HepG2 (cell line): Measurements from ENCODE around the gene SRP14. TPM values are rescaled to one million over a fixed set of nuclear protein-coding genes. Genes with fewer than 3 reads are reported as not detected.

Source experiments
- ASH2L ChIP-seq: fragments of 300-600, 200-600 bp; sonication (generic); IDR thresholded peaks from 2 replicates; pipeline ENCODE4 v1.7.0; 2017; ENCODE audit warnings: low read depth, mild to moderate bottlenecking, moderate library complexity, mixed read lengths, low read length; ENCODE audit not compliant: insufficient read length
- BRCA1 ChIP-seq: sonication (generic); formaldehyde crosslinking; IDR thresholded peaks from 2 replicates; pipeline ENCODE4 v1.4.0; 2020; ENCODE audit warnings: missing genetic modification reagents
- CEBPB ChIP-seq: IDR thresholded peaks from 2 replicates; pipeline ENCODE4 v1.6.1; 2011; ENCODE audit warnings: low read depth, low read length, improper control_type of control experiment, borderline replicate concordance
- CHCHD3 ChIP-seq: sonication (generic); formaldehyde crosslinking; IDR thresholded peaks from 2 replicates; pipeline ENCODE4 v1.8.0; 2022; ENCODE audit warnings: mild to moderate bottlenecking, missing genetic modification reagents, moderate library complexity
- ELF4 ChIP-seq: sonication (generic); formaldehyde crosslinking; IDR thresholded peaks from 2 replicates; pipeline ENCODE4 v1.5.0; 2020; ENCODE audit warnings: missing genetic modification reagents, mild to moderate bottlenecking, moderate library complexity, borderline replicate concordance
- NRL ChIP-seq: sonication (generic); formaldehyde crosslinking; IDR thresholded peaks from 2 replicates; pipeline ENCODE4 v1.5.0; 2020; ENCODE audit warnings: missing genetic modification reagents, mild to moderate bottlenecking, moderate library complexity, borderline replicate concordance
- PHF21A ChIP-seq: sonication (generic); formaldehyde crosslinking; IDR thresholded peaks from 2 replicates; pipeline ENCODE4 v1.5.0; 2020; ENCODE audit warnings: mild to moderate bottlenecking, missing genetic modification reagents
- SCMH1 ChIP-seq: sonication (generic); formaldehyde crosslinking; IDR thresholded peaks from 2 replicates; pipeline ENCODE4 v1.9.0; 2021; ENCODE audit warnings: missing genetic modification reagents, mild to moderate bottlenecking, borderline replicate concordance
- SETDB1 ChIP-seq: sonication (generic); formaldehyde crosslinking; IDR thresholded peaks from 2 replicates; pipeline ENCODE4 v1.5.1; 2020; ENCODE audit warnings: missing genetic modification reagents, mild to moderate bottlenecking, borderline replicate concordance
- SOX5 ChIP-seq: IDR thresholded peaks from 2 replicates; pipeline ENCODE4 v1.6.1; 2016; ENCODE audit warnings: borderline replicate concordance
- SSRP1 ChIP-seq: IDR thresholded peaks from 2 replicates; pipeline ENCODE4 v1.6.1; 2016; ENCODE audit warnings: control low read depth
- ZHX2 ChIP-seq, 2 experiments: sonication (generic) in 1 of 2; formaldehyde crosslinking in 1 of 2; IDR thresholded peaks; 2 replicates each; pipeline versions ENCODE4 v1.6.1 to v1.9.0; 2014 to 2022; ENCODE audit warnings: antibody characterized with exemption in 1 of 2, borderline replicate concordance in 1 of 2, inconsistent platforms in 1 of 2, low read depth in 1 of 2, missing genetic modification reagents in 1 of 2
- ZNF138 ChIP-seq: sonication (generic); formaldehyde crosslinking; IDR thresholded peaks from 2 replicates; pipeline ENCODE4 v1.5.0; 2020; ENCODE audit warnings: mild to moderate bottlenecking, low read depth, missing genetic modification reagents
- ZNF333 ChIP-seq: sonication (generic); formaldehyde crosslinking; IDR thresholded peaks from 2 replicates; pipeline ENCODE4 v1.4.0; 2020; ENCODE audit warnings: mild to moderate bottlenecking, missing genetic modification reagents, borderline replicate concordance
- ZNF350 ChIP-seq: sonication (generic); formaldehyde crosslinking; IDR thresholded peaks from 2 replicates; pipeline ENCODE4 v1.4.0; 2020; ENCODE audit warnings: mild to moderate bottlenecking, low read depth, missing genetic modification reagents, borderline replicate concordance
- ZNF558 ChIP-seq: sonication (generic); formaldehyde crosslinking; IDR thresholded peaks from 2 replicates; pipeline ENCODE4 v1.9.0; 2022; ENCODE audit warnings: mild to moderate bottlenecking, missing genetic modification reagents, borderline replicate concordance
- ZNF772 ChIP-seq: sonication (generic); formaldehyde crosslinking; IDR thresholded peaks from 2 replicates; pipeline ENCODE4 v1.5.0; 2020; ENCODE audit warnings: mild to moderate bottlenecking, missing genetic modification reagents
- ZSCAN20 ChIP-seq: sonication (generic); formaldehyde crosslinking; IDR thresholded peaks from 2 replicates; pipeline ENCODE4 v1.4.0; 2020; ENCODE audit warnings: missing genetic modification reagents, mild to moderate bottlenecking, borderline replicate concordance
- polyA plus RNA-seq, 8 experiments: library from polyadenylated mRNA; depleted of rRNA in 3 of 8; stranded (reverse) in 7 of 8; unstranded in 1 of 8; fragments of >200 nt; fragmentation: Illumina TruSeq in 4 of 8; extraction: Trizol in 4 of 8; gene quantifications; 2 replicates each; pipeline versions ENCODE4 v1.2.1 to v1.2.3, GENCODE V29; 2011 to 2016; ENCODE audit warnings: low read depth in 4 of 8, missing spikeins in 1 of 8, mixed read lengths in 1 of 8; ENCODE audit not compliant: insufficient read depth in 1 of 8
- total RNA-seq, 5 experiments: library from RNA; depleted of rRNA; stranded (reverse); fragments of >200 nt; fragmentation: Illumina TruSeq; extraction: Trizol; gene quantifications; 2 replicates each; pipeline ENCODE4 v1.2.3, GENCODE V29; 2016; ENCODE audit warnings: low read depth in 1 of 5
- TF ChIP-seq, protein P1 (sequence below): sonication (generic); formaldehyde crosslinking; IDR thresholded peaks from 2 replicates; pipeline ENCODE4 v1.5.1; 2020; ENCODE audit warnings: mild to moderate bottlenecking, missing genetic modification reagents

SRP14 gene
- total and polyA plus RNA-seq, 2 of the 13 experiments (the other 11 are each of a cell fraction or from before 2014, with no cell fraction given): 208 to 356 TPM

- TF ChIP-seq ZHX2 (IDR thresholded peaks at IDR 0.05; ENCODE audit: low read depth) (no peak), ZHX2 (CRISPR knock-in tag; IDR thresholded peaks at IDR 0.05; ENCODE audit: borderline replicate concordance) (no peak), BRCA1 (CRISPR knock-in tag) (no peak), SCMH1 (no peak), ASH2L (peak; percentile 24), ZNF350 (CRISPR knock-in tag) (peak; percentile 82; the same call in 1 of the 2 replicates), SOX5 (CRISPR knock-in tag) (peak; percentile 85), SETDB1 (CRISPR knock-in tag) (no peak), SSRP1 (CRISPR knock-in tag) (peak; percentile 66; the same call in 1 of the 2 replicates), ZNF138 (no peak), NRL (peak; percentile 77), CHCHD3 (CRISPR knock-in tag) (no peak), CEBPB (peak; percentile 97), ZNF558 (CRISPR knock-in tag) (no peak), ZNF333 (CRISPR knock-in tag) (0 out of 2 replicates have a peak, but pooled peaks have one; percentile 53), ZNF772 (CRISPR knock-in tag) (0 out of 2 replicates have a peak, but pooled peaks have one; percentile 59), PHF21A (CRISPR knock-in tag) (peak; percentile 95), ELF4 (CRISPR knock-in tag) (no peak), ZSCAN20 (CRISPR knock-in tag) (no peak)
- TF ChIP-seq, protein P1, sequence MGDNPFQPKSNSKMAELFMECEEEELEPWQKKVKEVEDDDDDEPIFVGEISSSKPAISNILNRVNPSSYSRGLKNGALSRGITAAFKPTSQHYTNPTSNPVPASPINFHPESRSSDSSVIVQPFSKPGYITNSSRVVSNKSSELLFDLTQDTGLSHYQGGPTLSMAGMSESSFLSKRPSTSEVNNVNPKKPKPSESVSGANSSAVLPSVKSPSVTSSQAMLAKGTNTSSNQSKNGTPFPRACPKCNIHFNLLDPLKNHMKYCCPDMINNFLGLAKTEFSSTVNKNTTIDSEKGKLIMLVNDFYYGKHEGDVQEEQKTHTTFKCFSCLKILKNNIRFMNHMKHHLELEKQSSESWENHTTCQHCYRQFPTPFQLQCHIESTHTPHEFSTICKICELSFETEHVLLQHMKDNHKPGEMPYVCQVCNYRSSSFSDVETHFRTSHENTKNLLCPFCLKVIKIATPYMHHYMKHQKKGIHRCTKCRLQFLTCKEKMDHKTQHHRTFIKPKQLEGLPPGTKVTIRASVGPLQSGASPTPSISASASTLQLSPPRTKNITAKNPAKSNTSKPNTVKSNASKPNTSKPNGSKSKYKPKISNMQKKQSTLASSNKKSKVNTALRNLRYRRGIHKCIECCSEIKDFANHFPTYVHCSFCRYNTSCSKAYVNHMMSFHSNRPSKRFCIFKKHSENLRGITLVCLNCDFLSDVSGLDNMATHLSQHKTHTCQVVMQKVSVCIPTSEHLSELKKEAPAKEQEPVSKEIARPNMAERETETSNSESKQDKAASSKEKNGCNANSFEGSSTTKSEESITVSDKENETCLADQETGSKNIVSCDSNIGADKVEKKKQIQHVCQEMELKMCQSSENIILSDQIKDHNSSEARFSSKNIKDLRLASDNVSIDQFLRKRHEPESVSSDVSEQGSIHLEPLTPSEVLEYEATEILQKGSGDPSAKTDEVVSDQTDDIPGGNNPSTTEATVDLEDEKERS: no peak
Observed at GRCh38 chr15:40087991-40088928, 49.3 kb upstream of the SRP14 start (continued).
